GM19438 (cell line): ENCODE results near the gene PLA2G4E.

Source experiments
- ATAC-seq: cut with Tn5 transposase; IDR thresholded peaks from one replicate; pipeline ENCODE4 v1.9.1; 2021; ENCODE audit warnings: low read depth; ENCODE audit not compliant: unreplicated experiment

PLA2G4E gene

GRCh38 chr15:42053010-42053409, 32.2 kb upstream of the PLA2G4E start:
- ATAC-seq, result no peak

GRCh38 chr15:42050484-42051255, 29.8 kb upstream of the PLA2G4E start:
- ATAC-seq, result no peak

GRCh38 chr15:42048821-42049200, 28.0 kb upstream of the PLA2G4E start:
- ATAC-seq, result no peak

GRCh38 chr15:42048080-42048820, 27.4 kb upstream of the PLA2G4E start:
- ATAC-seq, result no peak

- ATAC-seq, result no peak
These were observed 25.8 kb upstream of the PLA2G4E start for GRCh38 chr15:42046597-42046996.

- no peak for ATAC-seq
These were observed 24.4 kb upstream of the PLA2G4E start for GRCh38 chr15:42045211-42045615.

- ATAC-seq, result no peak
These were observed 22.0 kb upstream of the PLA2G4E start for GRCh38 chr15:42042602-42043400.

GRCh38 chr15:42038401-42038800, 17.6 kb upstream of the PLA2G4E start:
- ATAC-seq, result no peak

GRCh38 chr15:42037656-42038055, 16.8 kb upstream of the PLA2G4E start:
- no peak for ATAC-seq

- no peak for ATAC-seq
These were observed 16.1 kb upstream of the PLA2G4E start for GRCh38 chr15:42036966-42037365.

GRCh38 chr15:42036112-42036905, 15.5 kb upstream of the PLA2G4E start:
- ATAC-seq, result no peak

- ATAC-seq, result peak; percentile 79
These were observed 14.6 kb upstream of the PLA2G4E start for GRCh38 chr15:42035435-42035761.

GRCh38 chr15:42034628-42035434, 14.0 kb upstream of the PLA2G4E start:
- peak; percentile 27 for ATAC-seq

- no peak for ATAC-seq
These were observed 12.5 kb upstream of the PLA2G4E start for GRCh38 chr15:42033214-42033873.

GRCh38 chr15:42032376-42033213, 11.8 kb upstream of the PLA2G4E start:
- no peak for ATAC-seq

GRCh38 chr15:42031198-42031915, 10.5 kb upstream of the PLA2G4E start:
- ATAC-seq, result no peak

- ATAC-seq, result no peak
These were observed 6.7 kb upstream of the PLA2G4E start for GRCh38 chr15:42027521-42027920.

GRCh38 chr15:42024303-42024702, 3.5 kb upstream of the PLA2G4E start:
- no peak for ATAC-seq
